GM12801 (cell line): ENCODE data around the gene CREB3L1.

Source experiments
- TF ChIP-seq, protein P1 (sequence below): IDR thresholded peaks from one replicate; pipeline ENCODE4 v1.5.1; 2011; ENCODE audit warnings: control low read depth; ENCODE audit not compliant: insufficient read length; ENCODE audit errors: extremely low read depth

The CREB3L1 gene

DNA sequence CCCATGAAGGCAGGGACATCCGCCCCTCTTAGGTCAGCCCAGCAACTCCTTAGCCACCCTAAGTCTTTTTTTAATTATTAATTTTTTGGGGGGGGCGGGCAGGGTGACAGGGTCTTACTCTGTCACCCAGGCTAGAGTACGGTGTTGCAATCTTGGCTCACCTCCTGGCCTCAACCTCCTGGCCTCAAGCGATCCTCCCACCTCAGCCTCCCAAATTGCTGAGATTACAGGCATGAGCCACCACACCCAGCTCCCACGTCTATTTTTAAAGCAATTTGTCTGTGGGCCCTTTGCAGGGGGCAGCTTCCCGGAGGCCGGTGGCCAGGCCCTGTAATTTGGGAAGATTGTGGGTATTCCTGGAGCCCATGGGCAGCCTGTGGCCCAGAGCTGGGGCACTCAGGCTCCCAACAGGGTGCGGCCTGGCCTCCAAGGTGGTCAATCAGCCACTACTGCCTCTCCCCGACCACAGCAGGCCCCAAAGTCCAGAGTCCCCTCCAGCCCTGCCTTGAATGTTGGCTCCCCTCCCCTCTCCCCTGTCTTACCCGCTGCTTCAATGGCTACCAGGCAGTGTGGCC lies 27.2 kb downstream of the CREB3L1 start:
- TF ChIP-seq, protein P1, sequence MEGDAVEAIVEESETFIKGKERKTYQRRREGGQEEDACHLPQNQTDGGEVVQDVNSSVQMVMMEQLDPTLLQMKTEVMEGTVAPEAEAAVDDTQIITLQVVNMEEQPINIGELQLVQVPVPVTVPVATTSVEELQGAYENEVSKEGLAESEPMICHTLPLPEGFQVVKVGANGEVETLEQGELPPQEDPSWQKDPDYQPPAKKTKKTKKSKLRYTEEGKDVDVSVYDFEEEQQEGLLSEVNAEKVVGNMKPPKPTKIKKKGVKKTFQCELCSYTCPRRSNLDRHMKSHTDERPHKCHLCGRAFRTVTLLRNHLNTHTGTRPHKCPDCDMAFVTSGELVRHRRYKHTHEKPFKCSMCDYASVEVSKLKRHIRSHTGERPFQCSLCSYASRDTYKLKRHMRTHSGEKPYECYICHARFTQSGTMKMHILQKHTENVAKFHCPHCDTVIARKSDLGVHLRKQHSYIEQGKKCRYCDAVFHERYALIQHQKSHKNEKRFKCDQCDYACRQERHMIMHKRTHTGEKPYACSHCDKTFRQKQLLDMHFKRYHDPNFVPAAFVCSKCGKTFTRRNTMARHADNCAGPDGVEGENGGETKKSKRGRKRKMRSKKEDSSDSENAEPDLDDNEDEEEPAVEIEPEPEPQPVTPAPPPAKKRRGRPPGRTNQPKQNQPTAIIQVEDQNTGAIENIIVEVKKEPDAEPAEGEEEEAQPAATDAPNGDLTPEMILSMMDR: no peak

DNA sequence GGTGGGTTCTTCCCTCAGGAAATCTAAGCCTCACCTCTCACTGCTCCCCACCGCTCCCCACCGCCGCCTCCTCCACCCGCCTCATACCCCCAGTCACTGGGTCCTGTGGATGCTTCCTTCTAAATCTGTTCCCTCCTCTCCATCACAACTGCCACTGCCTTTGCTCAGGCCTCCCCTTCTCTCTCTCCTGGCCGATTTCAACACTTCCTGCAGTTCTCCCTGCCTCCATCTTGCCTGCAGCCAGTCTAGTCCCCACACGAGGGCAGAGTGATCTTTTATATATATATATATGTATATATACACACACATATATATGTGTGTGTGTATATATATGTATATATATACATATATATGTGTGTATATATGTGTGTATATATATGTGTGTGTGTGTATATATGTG lies 27.8 kb downstream of the CREB3L1 start:
- TF ChIP-seq, protein P1: no peak

DNA sequence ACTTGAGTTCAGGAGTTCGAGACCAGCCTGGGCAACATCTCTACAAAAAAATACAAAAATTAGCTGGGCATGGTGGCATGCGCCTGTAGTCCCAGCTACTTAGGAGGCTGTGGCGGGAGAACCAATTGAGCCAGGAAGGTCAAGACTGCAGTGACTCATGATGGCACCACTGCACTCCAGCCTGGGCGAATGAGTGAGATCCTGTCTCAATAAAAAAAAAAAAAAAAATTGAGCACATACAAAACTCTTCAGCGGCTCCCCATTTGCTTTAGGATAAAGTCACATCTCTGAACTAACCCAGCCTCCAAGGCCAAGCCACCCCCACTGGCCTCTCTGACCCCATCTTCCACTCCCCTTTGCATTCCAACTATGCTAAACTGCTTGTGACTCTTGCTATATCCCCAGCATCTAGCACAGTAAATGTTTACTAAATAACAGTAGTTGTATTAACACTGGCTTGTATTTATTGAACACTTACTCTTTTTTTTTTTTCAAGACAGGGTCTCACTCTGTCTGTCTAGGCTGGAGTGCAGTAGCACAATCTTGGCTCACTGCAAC lies 28.9 kb downstream of the CREB3L1 start:
- TF ChIP-seq, protein P1: no peak

DNA sequence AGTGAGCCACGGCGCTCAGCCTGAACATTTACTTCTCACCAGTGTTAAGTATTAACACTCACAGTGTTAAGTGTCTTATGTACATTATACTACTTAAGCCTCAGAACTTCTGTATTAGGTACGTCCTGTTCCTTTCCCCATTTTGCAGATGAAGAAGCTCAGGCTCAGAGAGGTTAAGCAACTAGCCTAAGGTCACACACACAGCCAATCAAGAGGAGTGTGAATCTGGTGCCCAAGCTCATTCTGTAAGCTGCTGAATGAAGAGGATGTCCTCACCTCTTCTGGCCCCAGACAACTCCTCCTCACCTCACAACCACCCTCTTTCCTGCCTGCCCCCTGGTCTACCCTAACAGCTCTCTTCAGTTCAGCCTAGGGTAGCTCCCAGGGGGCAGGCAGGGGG lies 29.9 kb downstream of the CREB3L1 start:
- TF ChIP-seq, protein P1: no peak

DNA sequence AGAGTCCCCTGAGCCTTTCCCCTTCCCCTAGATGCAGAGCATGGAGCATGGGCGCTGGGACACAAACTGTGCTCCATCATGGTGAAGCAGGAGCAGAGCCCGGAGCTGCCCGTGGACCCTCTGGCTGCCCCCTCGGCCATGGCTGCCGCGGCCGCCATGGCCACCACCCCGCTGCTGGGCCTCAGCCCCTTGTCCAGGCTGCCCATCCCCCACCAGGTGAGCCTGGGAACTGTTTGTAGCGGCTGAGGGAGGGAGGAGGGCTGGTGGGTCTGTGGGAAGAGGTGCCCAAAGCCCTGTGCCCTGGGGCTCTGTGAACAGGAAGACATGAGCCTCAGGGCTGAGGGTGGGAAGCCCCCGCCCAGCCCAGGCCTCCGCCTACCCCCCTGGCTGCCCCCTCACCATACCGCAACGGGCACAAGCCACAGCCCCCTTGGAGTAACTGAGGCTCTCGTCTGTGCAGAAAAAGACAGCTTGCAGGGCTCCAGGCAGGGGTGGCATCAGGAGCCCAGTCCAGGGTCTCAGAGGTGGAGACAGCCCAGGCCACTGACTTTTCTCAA lies 30.4 kb downstream of the CREB3L1 start:
- TF ChIP-seq, protein P1: no peak

DNA sequence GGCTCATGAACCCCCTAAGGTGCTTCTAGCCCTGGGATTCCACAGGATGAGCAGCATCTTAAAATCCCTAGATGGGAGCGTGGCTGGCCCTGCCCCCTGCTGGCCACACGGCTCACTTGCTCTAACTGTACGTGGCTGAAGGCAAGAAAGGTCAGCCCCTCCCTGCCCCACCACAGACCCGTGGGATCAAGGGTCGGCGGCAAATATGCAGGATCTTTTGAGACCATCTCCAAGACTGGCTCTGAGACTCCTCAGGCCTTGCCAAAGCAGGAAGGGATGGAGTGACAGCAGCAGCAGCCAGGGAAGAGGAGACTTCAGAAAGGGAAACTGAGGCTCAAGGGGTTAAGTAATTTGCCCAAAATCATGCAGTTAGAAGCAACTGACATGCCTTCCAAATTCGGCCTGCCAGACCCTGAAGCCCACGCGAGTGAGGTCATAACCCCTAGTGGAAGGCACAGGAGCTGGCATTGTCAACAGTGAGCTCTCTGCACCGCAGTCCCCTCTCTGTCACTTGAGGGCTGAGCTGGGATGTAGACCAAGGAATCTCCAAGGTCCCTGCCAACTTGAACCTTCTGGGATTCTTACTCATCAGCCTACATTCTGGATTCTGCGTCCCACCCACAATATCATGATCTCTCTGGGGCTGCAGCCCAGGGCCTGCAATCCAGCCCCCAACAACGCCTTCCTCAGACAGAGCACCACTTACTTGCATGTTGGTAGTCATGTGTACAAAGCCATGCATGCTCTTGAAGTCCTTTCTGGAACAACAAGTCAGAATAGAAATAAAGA lies 31.4 kb downstream of the CREB3L1 start:
- TF ChIP-seq, protein P1: peak; percentile 3

DNA sequence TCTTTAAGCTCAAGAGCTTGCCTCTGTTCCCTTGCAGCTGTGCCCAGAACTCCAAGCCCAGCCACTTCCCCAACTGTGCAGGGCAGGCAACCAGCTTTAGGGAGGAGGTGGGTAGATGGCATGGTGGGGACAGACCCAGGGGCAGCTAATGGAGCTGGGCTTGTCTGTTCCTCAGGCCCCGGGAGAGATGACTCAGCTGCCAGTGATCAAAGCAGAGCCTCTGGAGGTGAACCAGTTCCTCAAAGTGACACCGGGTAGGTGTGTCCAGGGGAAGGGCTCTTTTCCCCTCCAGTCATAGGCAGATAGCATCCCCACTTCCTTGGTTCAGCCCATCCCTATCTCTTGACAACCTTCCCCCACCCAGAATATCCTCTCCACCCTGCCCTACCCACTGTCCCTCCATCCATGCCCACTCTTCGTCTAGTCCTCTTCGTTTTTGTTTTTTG lies 32.4 kb downstream of the CREB3L1 start:
- TF ChIP-seq, protein P1: no peak
